HG02571 (cell line): ENCODE data around the gene GATAD2B.

Experiments used
- ATAC-seq: cut with Tn5 transposase; IDR thresholded peaks from one replicate; pipeline ENCODE4 v1.9.1; 2021; ENCODE audit warnings: mild to moderate bottlenecking, moderate library complexity; ENCODE audit not compliant: unreplicated experiment

Gene GATAD2B

DNA sequence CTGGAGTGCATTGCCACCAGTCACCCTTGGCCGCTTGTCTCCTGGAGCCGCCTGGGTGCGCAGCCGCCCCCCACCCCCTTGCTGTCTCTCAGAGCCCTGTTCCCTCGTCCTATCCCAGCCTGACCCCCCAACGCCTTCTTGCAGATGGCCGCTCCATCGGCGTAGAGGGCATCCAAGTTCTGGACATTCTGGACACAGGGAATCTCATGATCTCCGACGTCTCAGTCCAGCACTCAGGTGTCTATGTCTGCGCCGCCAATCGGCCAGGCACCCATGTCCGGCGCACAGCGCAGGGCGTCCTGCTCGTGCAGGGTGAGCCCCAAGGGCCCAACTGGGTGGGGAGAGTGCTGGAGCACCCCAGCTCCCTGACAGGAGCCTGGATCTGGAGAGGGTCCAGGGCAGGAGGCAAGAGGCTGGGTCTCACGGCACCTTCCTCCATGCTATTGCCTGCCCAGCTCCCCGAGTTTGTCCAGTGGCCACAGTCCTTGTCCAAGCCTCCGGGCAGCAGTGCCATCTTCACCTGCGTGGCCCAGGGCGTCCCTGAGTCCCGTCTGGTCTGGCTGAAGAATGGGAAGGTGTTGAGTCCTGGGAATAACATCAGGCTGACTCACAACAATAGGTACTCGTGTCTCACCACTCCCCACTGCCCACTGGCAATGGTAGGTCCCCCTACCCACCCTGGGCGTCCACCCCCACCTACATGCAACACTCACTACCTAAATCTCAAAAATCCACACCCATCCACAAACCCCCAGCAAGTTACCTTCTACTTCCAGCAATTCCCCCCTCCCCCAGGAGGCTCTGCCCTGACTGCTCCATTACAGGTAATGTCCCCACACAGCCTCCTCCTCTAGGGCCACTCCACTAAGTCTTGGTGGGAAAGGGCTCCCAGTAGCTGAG is 123.0 kb downstream of the GATAD2B start:
- ATAC-seq, result no peak

DNA sequence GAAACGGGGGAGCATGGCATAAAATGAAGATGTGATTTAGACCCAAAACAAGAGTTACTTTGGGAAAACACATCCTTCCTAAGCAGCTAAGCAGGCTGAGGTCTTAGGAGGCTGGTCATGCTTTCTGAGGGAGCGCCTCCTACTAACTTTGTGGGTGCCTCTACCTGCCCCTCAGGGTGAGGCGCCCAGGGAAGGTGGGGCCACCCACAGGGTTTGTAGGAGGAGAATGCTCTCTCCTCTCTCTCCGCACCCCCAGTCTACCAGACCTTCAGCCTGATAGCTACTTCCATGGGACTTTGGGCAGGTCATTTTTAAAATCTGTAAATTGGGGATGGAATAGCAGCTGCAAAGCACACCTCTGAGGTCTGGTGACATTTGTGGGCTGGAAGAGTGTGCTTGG is 123.8 kb downstream of the GATAD2B start:
- no peak for ATAC-seq

DNA sequence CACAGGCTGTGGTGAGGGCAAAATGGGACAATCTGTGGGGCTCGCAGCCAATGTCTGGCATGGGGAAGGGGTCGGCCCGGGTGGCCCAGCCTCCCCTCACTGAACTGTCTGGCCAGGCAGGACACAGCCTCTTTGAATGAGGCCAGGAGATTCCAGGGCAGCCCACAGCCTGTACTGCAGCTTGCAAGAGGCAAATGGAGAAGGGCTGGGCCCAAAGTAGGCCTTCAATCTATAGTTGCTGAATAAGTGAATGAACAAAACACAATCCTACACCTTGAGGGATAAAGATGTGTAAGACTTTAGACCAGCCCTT is 124.3 kb downstream of the GATAD2B start:
- no peak for ATAC-seq

DNA sequence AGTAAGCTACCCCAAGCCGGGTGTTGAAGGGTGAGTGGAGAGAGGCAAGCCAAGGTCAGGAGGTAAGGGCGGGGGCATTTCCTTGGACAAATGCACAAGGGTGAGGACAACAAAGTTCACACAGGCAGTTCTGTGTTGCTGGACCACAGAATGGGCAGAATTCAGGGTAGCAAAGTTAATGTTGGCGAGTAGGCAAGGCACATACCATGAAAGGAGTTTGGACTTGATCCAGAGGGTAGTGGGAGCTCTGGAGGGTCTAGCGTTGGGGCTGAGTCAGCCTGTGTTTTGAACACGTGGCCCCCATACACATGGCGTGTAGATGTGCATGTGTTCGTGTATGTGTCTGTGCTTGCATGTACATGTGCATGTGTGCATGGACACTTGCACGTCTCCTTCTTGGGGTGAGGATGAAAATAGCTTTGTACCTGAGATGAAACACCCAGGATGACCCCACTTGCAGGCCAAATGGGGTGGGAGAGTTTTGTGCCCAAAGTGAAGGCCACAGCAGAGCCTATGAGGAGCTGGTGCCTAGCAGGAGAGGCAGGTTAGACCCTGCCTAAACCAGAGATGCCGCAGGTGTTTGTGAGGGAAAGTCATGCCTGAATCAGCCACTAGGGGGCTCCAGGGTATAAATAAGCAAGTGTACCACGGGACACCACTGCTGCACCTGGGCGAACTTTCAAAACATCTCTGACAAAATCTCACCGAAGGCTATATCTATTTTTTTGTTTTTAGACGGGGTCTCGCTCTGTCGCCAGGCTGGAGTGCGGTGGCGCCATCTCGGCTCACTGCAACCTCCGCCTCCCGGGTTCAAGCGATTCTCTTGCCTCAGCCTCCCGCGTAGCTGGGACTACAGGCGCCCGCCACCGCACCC is 125.7 kb downstream of the GATAD2B start:
- no peak for ATAC-seq

DNA sequence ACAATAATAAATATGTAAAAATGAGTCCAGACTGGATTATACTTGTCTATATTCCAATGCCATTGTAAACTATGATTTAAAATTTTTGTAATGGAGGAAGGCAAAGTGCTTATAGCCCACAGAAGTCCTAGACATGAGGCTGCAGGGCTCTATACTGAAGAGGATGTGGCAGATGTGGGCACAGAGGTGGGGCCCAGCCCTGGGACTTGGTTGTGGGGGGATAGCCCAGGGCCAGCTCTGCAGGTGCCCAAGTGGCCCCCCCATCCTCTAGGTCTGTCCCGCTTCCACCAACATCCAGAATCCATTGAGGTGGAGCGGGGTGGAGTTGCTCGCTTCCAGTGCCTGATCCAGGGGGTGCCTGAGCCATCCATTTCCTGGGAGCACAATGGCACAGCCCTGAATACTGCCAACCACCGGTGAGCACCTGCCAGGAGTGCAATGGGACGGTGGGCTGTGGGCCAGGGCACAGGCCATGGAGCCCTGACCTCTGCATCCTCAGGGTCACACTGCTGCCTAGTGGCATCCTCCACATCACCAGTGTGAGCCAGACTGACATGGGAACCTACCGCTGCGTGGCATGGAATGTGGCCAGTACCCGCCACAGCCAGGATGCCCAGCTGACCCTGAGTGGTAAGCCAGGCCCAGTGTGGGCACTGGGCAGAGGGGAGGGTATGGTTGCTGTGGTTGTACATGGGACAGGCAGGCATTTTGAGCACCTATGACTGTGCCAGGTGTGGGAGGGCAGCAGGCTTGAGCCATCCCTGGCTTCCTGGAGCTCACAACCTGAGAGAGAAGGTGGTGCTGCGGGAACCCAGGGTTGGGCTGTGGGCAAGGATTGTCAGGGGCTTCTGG is 126.6 kb downstream of the GATAD2B start:
- no peak for ATAC-seq

DNA sequence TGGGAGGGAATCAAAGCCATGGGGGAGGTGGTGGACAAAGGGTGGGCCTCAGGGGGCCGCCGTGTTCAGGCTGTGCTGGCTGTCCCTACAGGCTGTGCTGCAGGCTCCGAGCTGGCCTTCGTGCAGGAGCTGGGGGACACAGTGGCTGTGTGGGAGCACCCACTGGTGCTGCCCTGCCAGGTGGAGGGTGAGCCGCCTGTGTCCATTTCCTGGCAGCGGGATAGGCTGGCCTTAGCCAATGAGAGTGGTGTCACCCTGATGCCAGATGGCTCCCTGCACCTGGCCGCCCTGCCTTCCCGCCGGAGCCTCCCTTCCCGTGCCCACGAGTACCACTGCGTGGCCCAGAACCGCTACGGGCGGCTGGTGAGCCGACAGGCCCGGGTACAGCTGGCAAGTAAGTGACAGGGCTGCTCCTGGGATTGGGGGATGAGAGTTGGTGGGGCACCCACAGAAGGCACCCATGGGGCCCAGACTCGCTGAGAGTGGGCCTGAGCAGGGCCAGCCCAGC is 127.4 kb downstream of the GATAD2B start:
- no peak for ATAC-seq

DNA sequence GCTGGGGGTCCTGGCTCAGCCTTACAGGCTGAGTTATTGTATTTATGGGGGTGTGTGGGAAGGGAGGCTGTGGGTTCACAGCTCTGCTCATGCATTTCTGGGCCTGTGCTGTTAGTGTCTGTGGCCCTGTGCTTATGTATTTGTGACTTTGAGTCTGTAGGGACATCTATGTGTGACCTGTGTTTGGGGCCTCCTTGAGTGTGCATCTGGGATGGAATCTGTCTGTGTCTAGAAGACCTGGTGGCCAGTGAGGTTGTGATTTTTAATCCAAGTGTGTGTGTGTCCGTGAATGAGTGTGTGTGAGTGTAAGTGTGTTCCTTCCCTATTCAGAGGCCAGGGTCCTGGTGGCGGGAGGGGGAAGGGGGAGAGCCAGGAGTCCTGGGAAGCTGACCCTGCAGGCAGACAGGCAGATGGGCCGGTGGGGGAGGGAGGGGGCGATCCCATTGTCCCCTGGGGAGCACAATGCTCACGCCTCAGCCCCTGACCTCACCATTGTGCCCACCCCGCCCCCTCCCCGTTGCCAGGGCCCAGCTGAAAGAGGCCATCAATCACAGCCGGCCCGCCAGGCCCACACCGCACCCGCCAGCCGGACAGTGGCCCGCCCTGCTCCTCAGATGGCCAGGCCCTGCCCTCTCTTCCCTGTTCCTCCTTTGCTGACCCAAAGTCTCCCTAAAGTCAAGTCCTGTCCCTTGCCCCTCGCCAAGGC is 128.0 kb downstream of the GATAD2B start:
- ATAC-seq, result no peak

DNA sequence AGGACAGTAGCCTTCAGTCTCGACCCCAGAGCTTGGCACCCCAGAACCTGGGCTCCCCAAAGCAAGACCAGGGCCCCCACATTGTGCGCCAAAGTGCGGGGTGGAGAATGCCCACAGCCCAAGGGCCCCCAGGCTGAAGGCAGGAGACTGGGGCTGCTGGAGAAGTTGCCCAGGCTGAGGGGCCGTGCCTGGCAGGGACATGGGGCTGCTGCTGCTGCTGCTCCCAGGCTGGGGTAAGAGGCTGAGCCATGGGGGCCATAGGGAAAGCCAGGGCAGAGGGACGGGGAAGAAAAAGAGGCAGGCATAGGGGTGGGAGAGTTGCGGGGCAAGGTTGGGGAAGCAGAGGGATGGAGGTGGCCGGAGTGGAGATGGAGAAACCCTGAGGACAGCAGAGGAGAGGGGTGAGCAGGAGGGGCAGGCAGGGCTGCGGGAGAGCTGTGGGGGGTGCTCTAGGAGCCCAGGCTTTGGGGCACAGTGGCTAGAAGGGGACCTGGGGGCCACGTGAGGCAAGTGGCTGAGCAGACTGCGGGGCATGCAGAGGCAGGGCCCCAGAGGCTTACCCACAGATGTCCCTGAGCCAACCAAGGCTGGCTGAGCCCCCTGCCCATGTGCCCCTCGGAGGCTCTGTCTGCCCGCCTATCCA is 128.7 kb downstream of the GATAD2B start:
- ATAC-seq, result no peak

DNA sequence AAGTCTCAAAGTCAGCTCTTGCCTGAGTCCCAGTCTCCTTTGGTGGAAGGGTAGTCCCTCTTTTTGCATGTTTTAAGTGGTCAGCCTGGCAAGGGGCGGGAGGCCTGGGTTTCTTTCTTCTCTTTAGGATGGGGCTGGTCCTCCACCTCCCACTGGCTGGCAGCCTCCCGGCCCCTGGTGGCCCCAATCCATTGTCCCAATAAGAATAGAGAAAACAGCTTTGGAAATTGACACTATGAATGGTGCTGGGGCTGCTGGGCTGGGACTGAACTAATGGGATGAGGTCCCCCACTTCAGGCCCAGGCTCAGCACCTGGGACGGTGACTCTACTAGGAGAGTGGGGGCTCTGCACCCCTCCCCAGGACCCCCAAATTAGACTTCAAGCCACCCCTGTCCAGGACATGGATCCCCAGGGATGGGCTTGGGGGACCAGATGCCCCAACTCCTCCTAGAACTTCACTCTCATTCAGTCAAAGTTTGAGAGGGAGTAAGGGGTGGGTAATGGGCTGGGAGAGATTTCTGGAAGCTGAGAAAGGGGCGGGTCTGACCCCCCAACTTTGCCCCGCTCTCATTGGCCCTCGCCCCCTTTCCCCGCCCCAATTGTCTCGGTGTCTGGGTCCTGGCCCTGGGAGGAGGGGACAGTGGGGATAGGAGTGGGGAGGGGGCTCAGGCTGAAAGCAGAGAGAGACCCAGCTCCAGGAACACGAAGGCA is 129.4 kb downstream of the GATAD2B start:
- no peak for ATAC-seq

DNA sequence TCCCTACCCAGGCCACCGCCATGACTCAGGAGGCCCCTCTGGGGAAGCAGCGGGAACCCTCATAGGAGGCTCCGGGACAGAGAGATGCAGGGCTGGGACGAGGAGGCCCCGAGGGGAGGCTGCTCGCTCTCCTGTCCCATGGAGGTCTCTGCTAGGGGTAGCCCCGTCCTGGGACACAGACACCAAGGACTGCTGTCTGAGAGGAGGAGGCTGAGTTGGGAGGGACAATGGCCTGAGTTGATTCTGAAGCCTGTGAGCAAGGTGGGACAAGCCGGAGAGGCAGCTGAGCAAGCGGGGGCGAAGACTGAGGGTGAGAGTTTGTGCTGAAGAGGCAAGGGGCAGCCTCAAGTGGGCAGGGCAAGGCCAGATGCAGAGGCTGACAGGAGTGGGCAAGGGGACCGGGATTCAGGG is 130.1 kb downstream of the GATAD2B start:
- no peak for ATAC-seq

DNA sequence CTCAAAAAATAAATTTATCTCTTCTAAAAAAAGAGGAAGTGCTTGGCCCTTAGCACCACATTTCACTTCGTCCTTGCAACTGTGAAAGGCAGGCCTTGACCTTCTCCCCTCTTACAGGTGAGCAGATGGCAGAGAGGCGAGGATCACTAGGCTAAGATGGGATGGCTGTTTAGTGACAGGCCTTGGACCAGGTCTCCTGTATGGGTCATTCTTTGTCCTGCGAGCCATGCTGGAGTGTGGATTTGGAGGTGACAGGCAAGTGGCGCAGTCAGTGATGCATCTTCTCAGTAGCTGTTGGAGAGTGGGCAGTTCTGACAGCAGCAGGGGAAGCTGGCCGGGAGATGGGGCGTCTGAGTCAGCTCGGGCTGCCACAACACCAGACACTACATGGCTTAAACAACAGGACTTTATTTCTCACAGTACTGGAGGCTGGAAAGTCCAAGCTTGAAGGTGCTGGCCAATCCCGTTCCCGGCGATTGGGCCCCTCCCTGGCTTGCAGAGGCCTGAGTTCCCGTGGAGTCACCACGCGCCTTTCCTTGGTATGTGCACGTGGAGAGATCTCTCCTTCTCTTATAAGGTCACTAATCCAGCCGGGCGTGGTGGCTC is 131.0 kb downstream of the GATAD2B start:
- ATAC-seq, result no peak

DNA sequence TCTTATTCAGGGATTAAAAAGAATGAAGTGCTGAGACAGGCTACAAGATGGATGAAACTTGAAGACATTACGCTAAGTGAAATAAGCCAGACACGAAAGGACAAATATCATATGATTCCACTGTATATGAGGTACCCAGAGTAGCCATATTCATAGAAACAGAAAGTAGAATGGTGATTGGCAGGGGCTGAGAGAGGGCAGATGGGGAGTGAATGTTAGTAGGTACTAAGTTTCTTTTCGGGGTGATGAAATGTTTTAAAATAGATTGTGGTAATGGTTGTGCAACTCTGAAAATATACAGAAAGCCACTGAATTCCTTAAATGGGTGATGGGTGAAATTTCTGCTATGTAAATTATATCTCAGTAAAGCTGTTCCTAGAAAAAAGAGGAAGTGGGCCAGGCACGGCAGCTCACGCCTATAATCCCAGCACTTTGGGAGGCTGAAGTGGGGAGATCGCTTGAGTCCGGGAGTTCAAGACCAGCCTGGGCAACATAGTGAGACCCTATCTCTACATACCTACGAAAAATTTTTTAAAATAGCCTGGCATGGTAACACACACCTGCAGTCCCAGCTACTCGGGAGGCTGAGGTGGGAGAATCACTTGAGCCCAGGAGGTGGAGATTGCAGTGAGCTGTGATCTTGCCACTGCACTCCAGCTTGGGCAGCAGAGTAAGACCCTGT is 131.7 kb downstream of the GATAD2B start:
- peak; percentile 87 for ATAC-seq

DNA sequence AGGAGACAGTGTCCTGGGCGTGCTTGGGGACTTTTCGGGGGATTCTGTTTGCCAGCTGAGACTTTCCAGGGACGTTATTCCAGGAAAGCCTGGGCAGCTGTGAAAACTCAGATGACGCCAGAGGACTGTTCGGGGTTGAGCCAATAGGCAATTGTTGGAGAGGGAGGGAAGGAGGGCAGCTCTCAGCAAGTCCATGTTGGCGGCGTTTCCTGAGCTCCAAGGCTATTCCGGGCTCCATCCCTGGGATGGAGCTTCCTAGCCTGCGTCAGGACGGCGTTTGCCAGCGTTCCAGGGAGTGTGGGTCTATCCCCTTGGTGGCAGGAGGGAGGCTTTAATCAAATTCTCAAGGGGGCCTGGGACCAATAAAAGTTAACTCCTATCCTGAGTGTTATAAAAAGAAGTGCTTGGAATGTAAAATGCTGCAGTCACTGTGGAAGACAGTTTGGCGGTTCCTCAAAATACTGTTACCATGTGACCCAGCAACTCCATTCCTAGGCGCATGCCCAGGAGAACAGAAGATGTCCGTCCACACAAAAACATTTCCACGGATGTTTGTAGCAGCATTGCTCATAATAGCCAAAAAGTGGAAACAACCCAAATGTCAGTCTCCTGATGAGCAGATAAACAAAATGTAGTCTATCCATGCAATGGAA is 132.3 kb downstream of the GATAD2B start:
- no peak for ATAC-seq

DNA sequence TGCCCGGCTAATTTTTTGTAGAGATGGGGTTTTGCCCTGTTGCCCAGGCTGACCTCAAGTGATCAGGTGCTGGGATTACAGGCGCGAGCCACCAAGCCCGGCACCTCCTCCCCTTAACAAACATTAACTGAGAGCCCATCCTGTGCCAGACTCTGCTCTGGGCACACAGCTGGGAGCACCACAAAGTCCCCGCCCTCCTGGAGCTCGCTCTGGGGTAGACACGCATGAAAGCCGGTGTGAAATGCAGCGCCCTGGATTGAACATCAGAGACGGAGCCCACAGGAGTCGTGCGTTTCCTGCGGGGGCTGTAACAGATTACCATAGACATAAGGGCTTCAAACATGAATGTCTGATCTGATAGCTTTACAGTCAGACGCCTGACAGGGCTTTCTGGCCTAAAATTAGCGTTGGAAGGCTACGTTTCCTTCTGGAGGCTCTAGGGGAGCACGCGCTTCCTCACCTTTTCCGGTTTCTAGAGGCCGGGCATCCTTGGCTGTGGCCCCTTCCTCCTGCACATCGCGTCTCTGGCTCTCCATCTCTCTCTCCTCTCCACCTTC is 133.2 kb downstream of the GATAD2B start:
- ATAC-seq, result no peak

DNA sequence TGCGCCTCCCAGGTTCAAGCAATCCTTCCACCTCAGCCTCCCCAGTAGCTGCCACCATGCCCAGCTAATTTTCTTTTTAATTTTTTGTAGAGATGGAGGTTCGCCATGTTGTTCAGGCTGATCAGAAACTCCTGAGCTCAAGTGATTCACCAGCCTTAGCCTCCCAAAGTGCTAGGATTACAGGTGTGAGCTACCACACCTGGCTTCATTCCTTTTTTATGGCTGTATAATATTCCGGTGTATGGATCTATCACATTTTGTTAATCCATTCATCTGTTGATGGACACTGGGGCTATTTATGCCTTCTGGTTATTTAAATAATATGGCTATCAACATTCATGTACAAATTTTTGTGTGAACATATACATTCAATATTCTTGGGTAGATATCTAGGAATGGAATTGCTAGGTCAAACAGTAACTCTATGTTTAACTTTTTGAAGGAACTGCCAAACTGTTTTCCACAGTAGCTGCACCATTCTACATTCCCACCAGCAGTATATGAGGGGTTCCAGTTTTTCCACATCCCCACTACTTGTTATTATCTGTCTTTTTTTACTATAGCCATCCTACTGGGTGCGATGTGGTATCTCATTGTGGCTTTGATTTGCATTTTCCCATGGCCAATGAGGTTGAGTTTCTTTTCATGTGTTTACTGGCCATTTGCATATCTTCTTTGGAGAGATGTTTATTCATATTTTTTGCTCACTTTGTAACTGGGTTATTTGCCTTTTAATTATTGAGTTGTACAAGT is 136.6 kb downstream of the GATAD2B start:
- ATAC-seq, result no peak
